Immature natural killer cell (primary cell): ENCODE results near the gene NHLRC2. TPM values are rescaled to one million over a fixed set of nuclear protein-coding genes. Genes with fewer than 3 reads are reported as not detected.

Source experiments
- DNase-seq, 3 donors: peaks; one replicate each; pipeline ENCODE4 v3.0.0; 2022; ENCODE audit warnings: mixed read lengths in 1 of 3
- H3K27ac Mint-ChIP-seq, 6 donors: one replicate each; pipeline ENCODE4 v1.8.0; 2020; ENCODE audit warnings: mixed read lengths in 6 of 6, mild to moderate bottlenecking in 5 of 6, inconsistent platforms in 4 of 6, moderate library complexity in 3 of 6
- H3K27me3 Mint-ChIP-seq, 3 donors: one replicate each; pipeline ENCODE4 v1.8.0; 2020 to 2021; ENCODE audit warnings: low read depth in 3 of 3, mild to moderate bottlenecking in 3 of 3, mixed read lengths in 3 of 3, moderate library complexity in 3 of 3, inconsistent platforms in 1 of 3
- H3K36me3 Mint-ChIP-seq, 3 donors: one replicate each; pipeline ENCODE4 v1.8.0; 2020; ENCODE audit warnings: mixed read lengths in 3 of 3, inconsistent platforms in 2 of 3, mild to moderate bottlenecking in 2 of 3
- H3K4me1 Mint-ChIP-seq, 2 donors: one replicate each; pipeline ENCODE4 v1.8.0; 2020; ENCODE audit warnings: inconsistent platforms in 2 of 2, mild to moderate bottlenecking in 2 of 2, mixed read lengths in 2 of 2, moderate library complexity in 1 of 2
- H3K4me3 Mint-ChIP-seq, 5 donors: one replicate each; pipeline ENCODE4 v1.8.0; 2020; ENCODE audit warnings: mild to moderate bottlenecking in 5 of 5, mixed read lengths in 5 of 5, inconsistent platforms in 3 of 5, moderate library complexity in 3 of 5
- H3K9me3 Mint-ChIP-seq, 6 donors: one replicate each; pipeline ENCODE4 v1.8.0; 2020; ENCODE audit warnings: mild to moderate bottlenecking in 6 of 6, mixed read lengths in 6 of 6, inconsistent platforms in 4 of 6, moderate library complexity in 3 of 6
- polyA plus RNA-seq, 3 donors: library from polyadenylated mRNA; unstranded; fragments of 300-500 nt; fragmentation: Illumina TruSeq; gene quantifications; one replicate each; pipeline ENCODE4 v1.2.3, GENCODE V29; 2021

Gene NHLRC2
- polyA plus RNA-seq, 3 donors from 2014 or later: 8.9 to 11.3 (median 10.2) TPM

DNA sequence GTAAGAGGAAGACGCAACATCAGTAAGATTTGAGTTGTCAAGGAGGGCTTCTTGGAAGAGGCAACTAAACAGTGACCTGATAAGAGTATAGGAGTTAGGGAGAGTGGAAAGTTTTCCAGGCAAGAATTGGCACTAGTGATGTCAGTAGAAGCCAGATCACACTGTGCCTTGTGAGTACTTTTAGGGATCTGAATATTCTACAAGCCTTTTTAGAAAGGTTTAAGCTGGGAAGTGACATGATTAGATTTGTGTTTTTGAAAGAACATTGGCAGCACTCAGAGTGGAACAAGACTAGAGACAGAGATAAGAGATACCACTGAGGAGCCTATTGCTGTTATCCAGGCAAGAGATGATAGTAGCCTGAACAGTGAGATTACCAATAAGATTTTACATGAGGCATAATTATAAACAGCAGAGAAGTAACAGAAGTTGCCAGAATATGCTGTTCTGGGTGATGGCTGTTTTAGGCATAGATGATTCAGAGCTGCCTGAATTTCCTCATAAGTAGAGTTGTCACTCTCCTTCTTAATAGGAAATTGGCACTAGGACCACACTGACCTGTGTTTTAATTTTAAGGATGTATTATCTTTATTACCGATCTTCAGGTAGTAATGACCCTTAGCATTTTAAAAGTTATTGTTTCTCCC lies 45.6 kb downstream of the NHLRC2 start:
- no peak for DNase-seq
- Mint-ChIP-seq H3K27me3 (peaks cover 0 to 1% (median 0%) of the 10 kb centered on the region in 3 donors), H3K36me3 (peaks cover 37 to 49% (median 47%) of the 10 kb centered on the region in 3 donors), H3K27ac (no peak overlapping the region), H3K4me3 (no peak overlapping the region), H3K4me1 (no peaks in the 10 kb centered on the region), H3K9me3 (no peaks in the 10 kb centered on the region)

DNA sequence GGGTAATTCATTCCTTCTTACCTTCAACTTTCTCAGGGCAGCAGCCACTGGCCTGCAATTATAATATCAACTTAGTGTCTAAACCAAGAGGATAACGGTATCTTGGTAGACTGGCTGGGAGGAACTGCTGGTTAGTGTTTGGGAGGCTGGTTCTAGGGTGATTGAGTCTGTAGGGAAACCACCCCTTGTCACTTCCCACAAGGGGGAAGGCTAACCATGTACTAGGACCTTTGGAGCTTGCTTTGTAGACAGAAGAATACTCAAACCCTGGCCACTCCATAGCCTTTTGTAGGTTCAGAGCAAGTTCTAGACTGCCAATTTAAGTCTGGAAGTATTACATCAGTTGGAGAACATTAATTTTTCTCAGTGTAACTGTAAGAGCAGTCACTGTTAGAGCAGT lies 51.3 kb downstream of the NHLRC2 start:
- H3K4me3 Mint-ChIP-seq: no peak overlapping the region

DNA sequence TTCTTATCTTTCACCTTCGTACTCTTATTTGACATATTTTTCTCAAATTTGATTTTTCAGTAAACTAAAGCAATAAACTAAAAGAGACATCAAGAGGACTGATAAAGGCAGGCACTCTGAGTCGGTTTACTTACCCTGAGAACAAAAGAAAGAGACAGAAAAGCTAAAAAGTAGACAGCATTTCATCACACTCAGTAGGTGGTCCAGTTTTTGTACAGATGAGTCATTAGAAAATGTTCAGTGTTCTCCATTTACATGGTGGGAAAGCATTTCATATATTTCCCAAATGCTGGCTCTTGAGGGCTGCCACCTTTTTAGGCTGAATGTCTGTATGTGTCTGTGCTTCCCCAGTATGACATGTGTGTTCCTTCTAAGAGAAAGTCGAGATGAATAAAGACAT lies 52.7 kb downstream of the NHLRC2 start:
- Mint-ChIP-seq H3K4me3 (no peak overlapping the region), H3K36me3 (peaks cover 28 to 48% (median 35%) of the 10 kb centered on the region in 3 donors), H3K4me1 (no peaks in the 10 kb centered on the region), H3K9me3 (no peaks in the 10 kb centered on the region), H3K27ac (no peak overlapping the region), H3K27me3 (no peaks in the 10 kb centered on the region)
- DNase-seq: no peak

More for the DNA sequence above, 51.3 kb downstream of the NHLRC2 start:
- DNase-seq: no peak
- H3K27me3 Mint-ChIP-seq: no peaks in the 10 kb centered on the region
- H3K36me3 Mint-ChIP-seq: peaks cover 36 to 55% (median 42%) of the 10 kb centered on the region in 3 donors
- no peaks in the 10 kb centered on the region for H3K9me3 Mint-ChIP-seq
- peak overlapping the region in 1 of 6 donors; percentile 2 for H3K27ac Mint-ChIP-seq
- H3K4me1 Mint-ChIP-seq: no peaks in the 10 kb centered on the region

DNA sequence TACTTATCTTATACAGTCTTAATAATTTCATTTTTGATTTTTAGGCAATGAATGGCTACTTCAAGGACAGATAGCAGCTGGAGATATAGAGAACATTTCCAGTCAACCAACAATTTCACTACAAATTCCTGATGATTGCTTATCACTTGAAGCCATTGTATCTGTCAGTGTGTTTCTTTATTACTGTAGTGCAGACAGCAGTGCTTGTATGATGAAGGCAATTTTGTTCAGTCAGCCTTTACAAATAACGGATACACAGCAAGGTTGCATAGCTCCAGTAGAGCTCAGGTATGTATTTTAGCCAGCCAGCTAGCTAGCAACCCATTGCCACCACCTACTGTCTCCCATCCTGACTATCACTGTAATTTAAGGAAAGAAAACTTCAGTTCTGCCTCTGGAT lies 53.8 kb downstream of the NHLRC2 start:
- Mint-ChIP-seq H3K9me3 (no peaks in the 10 kb centered on the region), H3K27me3 (peaks cover 0 to 3% (median 0%) of the 10 kb centered on the region in 3 donors)

DNA sequence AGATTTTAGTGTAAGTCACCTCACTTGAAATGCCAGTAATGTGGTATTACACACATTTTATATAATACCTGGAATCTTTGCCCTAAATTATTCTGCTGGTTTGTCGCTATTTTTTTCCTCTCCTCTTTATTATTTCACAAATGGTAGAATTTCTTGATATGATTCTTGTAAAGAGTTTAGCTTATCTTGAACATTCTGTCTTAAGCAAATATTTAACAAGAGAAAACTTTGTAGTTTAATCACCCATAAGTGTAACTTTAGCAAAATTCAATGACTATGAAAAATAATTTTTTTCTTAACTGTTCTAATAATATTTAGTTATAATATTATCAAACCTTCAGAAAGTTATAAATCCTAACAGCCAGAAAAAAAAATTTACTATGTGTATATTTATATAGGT lies 56.7 kb downstream of the NHLRC2 start:
- H3K4me3 Mint-ChIP-seq: no peak overlapping the region
- no peak for DNase-seq
- H3K27ac Mint-ChIP-seq: peak overlapping the region in 1 of 6 donors; percentile 32
- no peaks in the 10 kb centered on the region for H3K9me3 Mint-ChIP-seq
- peaks cover 0 to 3% (median 0%) of the 10 kb centered on the region in 3 donors for H3K27me3 Mint-ChIP-seq
- no peaks in the 10 kb centered on the region for H3K4me1 Mint-ChIP-seq
- peaks cover 6 to 27% (median 12%) of the 10 kb centered on the region in 3 donors for H3K36me3 Mint-ChIP-seq

More for the DNA sequence above, 53.8 kb downstream of the NHLRC2 start:
- H3K4me3 Mint-ChIP-seq: no peak overlapping the region
- peaks cover 26 to 44% (median 30%) of the 10 kb centered on the region in 3 donors for H3K36me3 Mint-ChIP-seq
- no peaks in the 10 kb centered on the region for H3K4me1 Mint-ChIP-seq
- no peak for DNase-seq
- no peak overlapping the region for H3K27ac Mint-ChIP-seq

DNA sequence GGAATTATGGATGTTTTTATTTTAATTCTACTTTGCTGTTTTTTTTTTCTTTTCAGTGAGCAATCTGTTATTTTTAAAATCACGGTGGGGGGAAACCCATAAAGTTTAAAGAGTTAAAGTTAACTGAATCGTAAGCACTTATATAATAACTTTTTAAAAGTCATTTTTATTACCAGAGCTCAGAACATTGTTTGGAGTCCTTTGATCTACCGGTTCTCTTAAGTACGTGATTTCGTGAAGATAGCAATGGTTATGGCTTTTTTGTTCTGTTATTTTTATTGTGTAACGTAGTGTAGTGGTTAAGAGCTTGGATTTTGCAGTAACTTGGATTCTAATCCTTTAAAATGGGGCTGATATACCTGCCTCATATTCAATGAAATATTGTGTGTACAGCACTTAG lies 57.4 kb downstream of the NHLRC2 start:
- peaks cover 0 to 3% (median 0%) of the 10 kb centered on the region in 3 donors for H3K27me3 Mint-ChIP-seq

DNA sequence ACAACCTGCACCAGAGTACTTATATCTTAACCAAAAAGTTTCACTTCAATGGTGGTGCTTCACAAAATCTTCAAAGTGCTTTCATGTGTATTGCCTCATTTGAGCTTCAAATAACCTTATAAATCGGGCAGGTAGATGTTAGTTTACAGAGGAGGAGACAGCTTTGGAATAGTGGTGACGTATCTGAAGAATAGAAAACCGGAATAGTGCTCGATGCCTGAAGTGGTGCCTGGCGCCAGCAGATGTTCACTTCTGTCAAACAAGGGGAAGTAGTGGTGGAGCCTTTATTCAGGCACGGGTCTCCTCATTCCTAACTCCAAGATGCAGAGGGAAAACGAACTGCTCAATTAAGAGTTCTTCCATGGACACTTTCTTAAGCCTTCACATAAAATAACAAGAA lies 58.1 kb downstream of the NHLRC2 start:
- no peak for DNase-seq
- H3K36me3 Mint-ChIP-seq: peaks cover 3 to 21% (median 12%) of the 10 kb centered on the region in 3 donors
- H3K9me3 Mint-ChIP-seq: no peaks in the 10 kb centered on the region
- H3K27ac Mint-ChIP-seq: no peak overlapping the region
- no peaks in the 10 kb centered on the region for H3K4me1 Mint-ChIP-seq
- no peak overlapping the region for H3K4me3 Mint-ChIP-seq
- peaks cover 0 to 3% (median 0%) of the 10 kb centered on the region in 3 donors for H3K27me3 Mint-ChIP-seq

More for the DNA sequence above, 57.4 kb downstream of the NHLRC2 start:
- Mint-ChIP-seq H3K36me3 (peaks cover 6 to 25% (median 12%) of the 10 kb centered on the region in 3 donors), H3K27ac (no peak overlapping the region), H3K4me3 (no peak overlapping the region), H3K9me3 (no peaks in the 10 kb centered on the region), H3K4me1 (no peaks in the 10 kb centered on the region)
- no peak for DNase-seq

DNA sequence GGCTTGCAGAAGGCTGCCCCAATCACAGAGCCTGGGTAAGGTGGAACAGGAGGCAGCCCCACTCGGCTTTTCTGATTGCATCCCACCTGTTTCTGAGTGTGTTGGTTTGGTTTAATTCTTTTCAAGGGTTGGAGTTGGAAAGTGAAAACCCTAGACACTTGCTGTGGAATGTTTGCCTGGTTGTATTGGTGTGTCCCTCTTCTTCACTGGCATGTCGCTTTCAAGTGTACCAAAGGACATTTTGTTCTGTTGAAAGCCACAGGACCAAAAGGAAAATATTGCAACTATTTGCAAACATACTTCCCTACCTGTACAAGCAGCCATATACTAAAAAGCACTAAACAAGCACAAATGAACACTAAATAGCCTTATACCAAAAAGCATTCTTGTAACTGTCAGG lies 60.5 kb downstream of the NHLRC2 start:
- peaks cover 5 to 30% (median 12%) of the 10 kb centered on the region in 3 donors for H3K36me3 Mint-ChIP-seq
- H3K4me3 Mint-ChIP-seq: no peak overlapping the region
- H3K27ac Mint-ChIP-seq: no peak overlapping the region
- H3K4me1 Mint-ChIP-seq: no peaks in the 10 kb centered on the region
- DNase-seq: no peak
- peaks cover 0 to 3% (median 2%) of the 10 kb centered on the region in 3 donors for H3K27me3 Mint-ChIP-seq
- no peaks in the 10 kb centered on the region for H3K9me3 Mint-ChIP-seq

DNA sequence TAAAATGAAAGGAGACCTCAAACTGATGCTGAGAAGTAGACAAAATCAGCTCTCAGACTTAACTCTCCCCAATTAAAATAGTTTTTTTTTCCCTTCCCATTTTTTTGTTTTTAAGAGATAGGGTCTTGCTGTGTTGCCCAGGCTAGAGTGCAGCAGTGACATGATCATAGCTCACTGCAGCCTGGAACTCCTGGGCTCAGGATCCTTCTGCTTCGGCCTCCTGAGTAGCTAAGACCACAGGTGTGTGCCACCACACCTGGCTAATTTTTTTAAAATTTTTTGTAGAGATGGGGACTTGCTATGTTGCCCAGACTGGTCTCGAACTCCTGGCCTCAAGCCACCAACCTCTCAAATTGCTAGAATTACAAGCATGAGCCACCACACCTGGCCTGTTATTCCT lies 61.1 kb downstream of the NHLRC2 start:
- Mint-ChIP-seq H3K9me3 (no peaks in the 10 kb centered on the region), H3K4me1 (no peaks in the 10 kb centered on the region), H3K27me3 (peaks cover 0 to 3% (median 2%) of the 10 kb centered on the region in 3 donors), H3K4me3 (no peak overlapping the region), H3K36me3 (peaks cover 5 to 30% (median 12%) of the 10 kb centered on the region in 3 donors), H3K27ac (no peak overlapping the region)
- DNase-seq: no peak

DNA sequence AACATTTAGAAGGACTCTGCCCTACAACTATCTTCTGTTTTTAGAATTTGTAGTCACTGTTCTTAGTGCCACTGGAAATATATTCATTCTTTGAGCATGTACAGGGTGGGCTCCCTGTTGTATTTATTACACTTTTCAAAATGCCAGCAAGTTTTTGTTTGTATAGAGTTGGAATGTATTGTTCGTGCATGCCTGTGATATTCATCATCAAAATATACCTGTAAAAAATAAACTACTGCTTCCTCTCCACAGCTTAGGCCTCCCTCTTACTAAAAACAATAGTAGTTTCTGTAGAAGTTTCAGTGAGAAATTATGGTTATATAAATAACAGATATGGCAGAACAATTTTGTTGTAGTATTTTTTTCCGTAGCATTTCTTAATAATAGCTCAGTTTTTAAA lies 61.6 kb downstream of the NHLRC2 start:
- Mint-ChIP-seq H3K27ac (peak overlapping the region in 2 of 6 donors; percentile 1 to 39), H3K4me1 (no peaks in the 10 kb centered on the region), H3K27me3 (peaks cover 0 to 3% (median 2%) of the 10 kb centered on the region in 3 donors), H3K36me3 (peaks cover 5 to 30% (median 12%) of the 10 kb centered on the region in 3 donors), H3K9me3 (no peaks in the 10 kb centered on the region), H3K4me3 (no peak overlapping the region)
- DNase-seq: no peak

DNA sequence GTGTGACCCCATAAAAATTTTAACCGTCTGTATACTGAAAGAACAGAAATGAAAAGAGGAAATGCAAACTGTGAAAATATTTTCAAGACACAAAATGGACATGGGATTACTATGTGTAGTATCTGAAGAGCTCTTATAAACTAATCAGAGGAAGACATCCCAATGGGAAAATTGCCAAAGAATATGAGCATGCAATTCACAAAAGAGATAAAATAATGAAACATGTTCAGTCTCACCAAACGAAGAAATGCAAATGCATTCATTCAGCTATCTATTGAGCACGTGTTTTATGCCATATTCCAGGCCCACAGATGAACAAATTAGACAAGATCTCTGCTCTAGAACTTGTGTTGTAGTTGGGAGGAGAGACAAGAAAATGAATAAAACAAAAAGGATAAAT lies 63.2 kb downstream of the NHLRC2 start:
- Mint-ChIP-seq H3K27me3 (peaks cover 0 to 2% (median 2%) of the 10 kb centered on the region in 3 donors), H3K9me3 (peaks cover 0 to 2% (median 0%) of the 10 kb centered on the region in 6 donors), H3K4me3 (no peak overlapping the region), H3K27ac (no peak overlapping the region), H3K4me1 (no peaks in the 10 kb centered on the region), H3K36me3 (peaks cover 5 to 23% (median 8%) of the 10 kb centered on the region in 3 donors)
- DNase-seq: no peak

DNA sequence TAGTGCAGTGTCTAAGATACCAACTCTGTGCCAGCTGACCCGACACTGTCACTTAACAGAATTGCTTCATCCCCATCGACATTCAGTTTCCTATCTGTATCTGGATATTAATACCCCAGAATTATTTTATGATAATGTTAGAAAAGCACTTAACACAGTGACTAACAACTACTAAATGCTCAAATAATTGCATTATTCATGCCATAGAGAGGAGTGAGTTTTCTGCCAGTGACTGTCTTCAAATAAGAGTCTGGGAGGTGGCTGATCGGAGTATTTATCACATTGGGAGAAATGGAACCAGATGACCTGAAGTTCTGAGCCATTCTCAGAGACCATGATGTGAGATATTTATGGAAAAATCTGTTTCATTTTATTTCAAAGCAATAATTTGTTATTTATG lies 65.7 kb downstream of the NHLRC2 start:
- Mint-ChIP-seq H3K4me1 (no peaks in the 10 kb centered on the region), H3K27me3 (peaks cover 0 to 12% (median 7%) of the 10 kb centered on the region in 3 donors), H3K9me3 (peaks cover 0 to 12% (median 8%) of the 10 kb centered on the region in 6 donors), H3K36me3 (peaks cover 7 to 21% (median 10%) of the 10 kb centered on the region in 3 donors), H3K4me3 (no peak overlapping the region), H3K27ac (no peak overlapping the region)
- no peak for DNase-seq

DNA sequence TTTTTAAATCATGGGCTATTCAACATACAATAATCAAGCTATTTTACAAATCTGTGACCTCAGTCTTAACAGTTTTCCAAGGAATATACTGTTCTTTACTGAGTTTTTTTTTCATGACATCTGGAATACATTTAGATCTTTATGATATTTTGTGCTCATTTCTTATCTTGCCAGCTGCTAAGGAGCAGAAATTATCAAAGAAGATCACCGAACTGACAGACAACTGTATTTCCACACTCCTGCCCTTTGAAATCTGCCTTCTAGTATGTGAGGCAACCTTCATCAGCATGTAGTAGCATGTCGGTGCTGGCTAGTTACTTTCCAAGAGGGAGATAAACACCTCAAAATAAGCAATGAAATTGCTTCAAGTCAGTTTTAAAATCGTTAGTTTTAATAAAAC lies 66.4 kb downstream of the NHLRC2 start:
- peaks cover 0 to 15% (median 7%) of the 10 kb centered on the region in 3 donors for H3K27me3 Mint-ChIP-seq
- H3K4me3 Mint-ChIP-seq: no peak overlapping the region
- no peaks in the 10 kb centered on the region for H3K4me1 Mint-ChIP-seq
- no peak for DNase-seq
- no peak overlapping the region for H3K27ac Mint-ChIP-seq
- H3K9me3 Mint-ChIP-seq: peaks cover 0 to 14% (median 11%) of the 10 kb centered on the region in 6 donors
- H3K36me3 Mint-ChIP-seq: peaks cover 11 to 22% (median 11%) of the 10 kb centered on the region in 3 donors

DNA sequence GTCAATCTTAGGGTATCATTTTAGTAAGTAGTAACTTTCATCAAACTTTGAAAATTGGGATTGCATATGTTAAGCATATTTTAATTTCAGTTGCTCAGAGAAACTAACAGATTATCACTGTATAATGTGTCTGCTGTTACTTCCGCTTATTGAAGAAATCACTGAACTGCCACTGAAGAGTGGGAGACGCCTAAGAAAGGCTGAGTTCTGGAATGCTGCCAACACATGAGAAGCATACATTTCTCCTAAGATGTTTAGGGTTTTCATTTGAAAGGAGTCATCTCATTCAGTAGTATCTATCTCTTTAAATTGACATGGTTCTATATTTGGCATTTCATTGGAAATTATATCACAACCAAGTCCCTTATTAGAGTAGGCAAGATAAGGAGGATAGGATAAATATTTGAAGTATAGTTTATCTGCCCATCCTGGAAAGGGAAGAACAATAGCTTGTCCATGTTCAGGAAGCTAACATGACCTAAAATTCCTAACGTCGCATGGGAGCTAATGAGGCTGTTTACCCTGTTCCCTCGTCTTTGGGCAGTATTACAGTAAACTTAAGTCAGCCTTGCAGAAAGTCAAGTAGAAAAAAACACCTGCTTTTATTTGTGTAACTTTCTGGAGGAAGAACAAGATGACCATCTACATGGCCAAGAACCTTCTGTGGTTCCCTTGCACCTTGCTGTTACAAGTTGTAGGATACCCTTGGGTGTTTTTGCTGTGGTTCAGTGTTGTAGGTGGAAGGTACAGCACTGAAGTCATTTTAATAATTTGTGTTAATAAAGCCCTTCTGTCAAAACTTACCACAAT lies 67.3 kb downstream of the NHLRC2 start:
- no peaks in the 10 kb centered on the region for H3K4me1 Mint-ChIP-seq
- no peak for DNase-seq
- H3K27me3 Mint-ChIP-seq: peaks cover 2 to 15% (median 7%) of the 10 kb centered on the region in 3 donors
- no peak overlapping the region for H3K4me3 Mint-ChIP-seq
- peaks cover 11 to 22% (median 11%) of the 10 kb centered on the region in 3 donors for H3K36me3 Mint-ChIP-seq
- peaks cover 0 to 14% (median 11%) of the 10 kb centered on the region in 6 donors for H3K9me3 Mint-ChIP-seq
- H3K27ac Mint-ChIP-seq: no peak overlapping the region
